BLaER1 treated with 17β-estradiol and CSF1 and Interleukin-3, amounts not matched to agents 10 nM and 100 nM (cell line): ENCODE data around the gene NFIX.
A peak's percentile ranks its signal among the peaks of the same experiment; 100 is the strongest.

ENCODE experiments used
- H3K27ac ChIP-seq, 11 experiments: shearing (Covaris generic); formaldehyde crosslinking; 2 replicates each; pipeline ENCODE4 v1.8.1; 2022
- H3K27me3 ChIP-seq, 11 experiments: shearing (Covaris generic); formaldehyde crosslinking; 2 replicates each; pipeline ENCODE4 v1.8.1; 2022
- H3K36me3 ChIP-seq, 11 experiments: shearing (Covaris generic); formaldehyde crosslinking; 2 replicates each; pipeline ENCODE4 v1.8.1; 2022
- H3K4me1 ChIP-seq, 10 experiments: shearing (Covaris generic); formaldehyde crosslinking; 2 replicates each; pipeline ENCODE4 v1.8.1; 2022
- H3K4me2 ChIP-seq, 11 experiments: shearing (Covaris generic); formaldehyde crosslinking; 2 replicates each; pipeline ENCODE4 v1.8.1; 2022
- H3K4me3 ChIP-seq, 10 experiments: shearing (Covaris generic); formaldehyde crosslinking; 2 replicates each; pipeline ENCODE4 v1.8.1; 2022
- H3K9ac ChIP-seq, 11 experiments: shearing (Covaris generic); formaldehyde crosslinking; 2 replicates each; pipeline ENCODE4 v1.8.1; 2022
- H3K9me3 ChIP-seq, 11 experiments: shearing (Covaris generic); formaldehyde crosslinking; replicated peaks in 1 of 11; 2 replicates each; pipeline ENCODE4 v1.8.1; 2022
- H4K20me1 ChIP-seq, 11 experiments: shearing (Covaris generic); formaldehyde crosslinking; 2 replicates each; pipeline ENCODE4 v1.8.1; 2022
- Cebpa-rat ChIP-seq, 11 experiments: shearing (Covaris generic); IDR thresholded peaks; 2 replicates each; pipeline ENCODE4 v1.8.1; 2022

The NFIX gene

DNA sequence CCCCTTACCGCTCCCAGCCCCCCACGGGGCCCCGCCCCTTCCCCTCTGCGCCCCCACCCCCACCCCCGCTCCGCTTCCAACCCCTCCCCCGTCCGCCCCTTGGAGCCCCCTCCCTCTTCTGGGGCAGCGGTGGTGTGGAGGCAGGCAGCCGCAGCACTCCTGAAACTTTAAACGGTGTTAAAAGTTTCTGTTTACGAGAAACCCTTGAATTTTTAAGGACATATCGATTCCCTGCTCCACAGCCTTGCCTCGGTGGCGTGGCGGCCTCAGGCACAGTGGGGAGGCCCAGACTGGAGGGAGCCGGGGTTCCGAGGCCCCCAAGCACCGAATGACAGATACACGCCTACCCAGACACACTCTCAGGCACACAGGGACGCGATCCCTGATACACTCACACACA is 4.8 kb upstream of the NFIX start:
- no peak overlapping the region for H3K4me3 ChIP-seq
- no peaks in the 10 kb centered on the region for H3K36me3 ChIP-seq
- H3K9me3 ChIP-seq: peaks cover 0 to 7% (median 0%) of the 10 kb centered on the region in 11 experiments; a peak in 7 of 22 replicates
- H3K27me3 ChIP-seq: peaks cover 0 to 10% (median 0%) of the 10 kb centered on the region in 11 experiments; a peak in 3 of 22 replicates
- no peak overlapping the region for H3K27ac ChIP-seq
- TF ChIP-seq Cebpa-rat (IDR thresholded peaks at IDR 0.05): no peak
- H3K9ac ChIP-seq: no peak overlapping the region
- no peak overlapping the region for H3K4me2 ChIP-seq
- peaks cover 5 to 61% (median 42%) of the 10 kb centered on the region in 10 experiments for H3K4me1 ChIP-seq
- peaks cover 0 to 6% (median 0%) of the 10 kb centered on the region in 11 experiments; a peak in 1 of 22 replicates for H4K20me1 ChIP-seq

DNA sequence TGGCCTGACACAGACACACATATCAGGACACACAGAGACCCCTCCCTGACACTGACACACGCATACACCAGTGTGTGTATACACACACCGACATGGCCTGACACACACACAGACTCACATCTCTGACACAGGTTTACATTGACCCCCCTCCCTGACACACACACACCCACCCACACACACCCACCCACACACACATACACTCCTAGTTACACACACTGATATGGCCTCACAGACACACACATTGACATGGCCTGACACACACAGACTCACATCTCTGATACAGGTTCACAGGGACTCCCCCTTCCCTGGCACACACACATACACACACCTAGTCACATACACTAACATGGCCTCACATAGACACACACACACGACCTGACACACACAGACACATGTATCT is 4.4 kb upstream of the NFIX start:
- peak overlapping the region in 3 of 11 experiments; percentile 0 to 29 (median 18); a peak in 1 of 22 replicates for H3K4me2 ChIP-seq
- peaks cover 0 to 12% (median 2%) of the 10 kb centered on the region in 11 experiments; a peak in 13 of 22 replicates for H3K27me3 ChIP-seq
- H3K9ac ChIP-seq: no peak overlapping the region

DNA sequence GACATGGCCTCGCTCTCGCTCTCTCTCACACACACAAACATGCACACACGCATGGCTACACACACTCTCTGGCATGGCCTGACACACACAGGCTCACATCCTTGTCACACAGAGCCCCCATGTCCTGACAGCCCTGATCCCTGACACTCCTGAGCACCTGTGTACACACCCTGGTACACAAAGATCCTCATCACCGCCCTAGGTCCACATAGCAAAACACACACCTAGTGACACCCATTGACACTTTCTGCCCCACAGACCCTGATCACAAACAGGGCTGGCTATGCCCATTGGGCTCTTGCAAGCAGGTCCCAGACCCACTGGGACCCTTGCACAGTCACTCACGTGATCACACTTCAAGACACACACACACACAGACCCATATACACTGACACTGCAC is 4.0 kb upstream of the NFIX start:
- peak overlapping the region in 5 of 11 experiments; percentile 0 to 29 (median 8); a peak in 3 of 22 replicates for H3K4me2 ChIP-seq
- H3K4me3 ChIP-seq: no peak overlapping the region
- peaks cover 2 to 14% (median 7%) of the 10 kb centered on the region in 11 experiments; a peak in 17 of 22 replicates for H3K27me3 ChIP-seq
- peaks cover 0 to 7% (median 0%) of the 10 kb centered on the region in 11 experiments; a peak in 7 of 22 replicates for H3K9me3 ChIP-seq
- H3K36me3 ChIP-seq: no peaks in the 10 kb centered on the region
- TF ChIP-seq Cebpa-rat (IDR thresholded peaks at IDR 0.05): no peak
- no peak overlapping the region for H3K27ac ChIP-seq
- peaks cover 0 to 52% (median 34%) of the 10 kb centered on the region in 10 experiments; a peak in 16 of 20 replicates for H3K4me1 ChIP-seq
- peaks cover 0 to 2% (median 0%) of the 10 kb centered on the region in 11 experiments; a peak in 1 of 22 replicates for H4K20me1 ChIP-seq
- no peak overlapping the region for H3K9ac ChIP-seq

More for the DNA sequence above, 4.4 kb upstream of the NFIX start:
- H4K20me1 ChIP-seq: 0 out of 22 replicates have a peak, but pooled peaks cover 0 to 2% (median 0%) of the 10 kb centered on the region in 11 experiments
- no peak overlapping the region for H3K4me3 ChIP-seq
- peaks cover 0 to 7% (median 0%) of the 10 kb centered on the region in 11 experiments; a peak in 7 of 22 replicates for H3K9me3 ChIP-seq
- no peak overlapping the region for H3K27ac ChIP-seq
- peaks cover under 1 to 56% (median 38%) of the 10 kb centered on the region in 10 experiments; a peak in 19 of 20 replicates for H3K4me1 ChIP-seq
- no peak for TF ChIP-seq Cebpa-rat (IDR thresholded peaks at IDR 0.05)
- H3K36me3 ChIP-seq: no peaks in the 10 kb centered on the region

DNA sequence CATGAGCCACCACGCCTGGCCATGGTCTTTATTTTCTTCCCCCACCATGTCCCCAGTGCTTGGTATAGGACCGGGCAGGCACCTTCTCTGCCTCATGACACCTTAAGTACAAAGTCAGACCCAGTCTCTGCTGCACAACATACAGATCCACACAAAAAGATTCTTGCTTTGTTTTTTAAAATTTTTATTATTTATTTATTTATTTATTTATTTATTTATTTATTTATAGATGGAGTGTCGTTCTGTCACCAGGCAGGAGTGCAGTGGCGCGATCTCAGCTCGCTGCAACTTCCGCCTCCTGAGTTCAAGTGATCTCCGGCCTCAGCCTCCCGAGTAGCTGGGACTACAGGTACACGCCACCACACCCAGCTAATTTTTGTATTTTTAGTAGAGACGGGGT is 2.5 kb upstream of the NFIX start:
- peaks cover 6 to 24% (median 8%) of the 10 kb centered on the region in 11 experiments; a peak in 18 of 22 replicates for H3K27me3 ChIP-seq
- peaks cover 0 to 51% (median 33%) of the 10 kb centered on the region in 10 experiments; a peak in 17 of 20 replicates for H3K4me1 ChIP-seq
- H3K36me3 ChIP-seq: no peaks in the 10 kb centered on the region
- H4K20me1 ChIP-seq: peaks cover 0 to 17% (median 13%) of the 10 kb centered on the region in 11 experiments; a peak in 16 of 22 replicates
- H3K9ac ChIP-seq: no peak overlapping the region
- TF ChIP-seq Cebpa-rat (IDR thresholded peaks at IDR 0.05): no peak
- H3K4me2 ChIP-seq: no peak overlapping the region
- no peak overlapping the region for H3K4me3 ChIP-seq
- no peak overlapping the region for H3K27ac ChIP-seq
- H3K9me3 ChIP-seq: peaks cover 0 to 7% (median 0%) of the 10 kb centered on the region in 11 experiments; a peak in 7 of 22 replicates

DNA sequence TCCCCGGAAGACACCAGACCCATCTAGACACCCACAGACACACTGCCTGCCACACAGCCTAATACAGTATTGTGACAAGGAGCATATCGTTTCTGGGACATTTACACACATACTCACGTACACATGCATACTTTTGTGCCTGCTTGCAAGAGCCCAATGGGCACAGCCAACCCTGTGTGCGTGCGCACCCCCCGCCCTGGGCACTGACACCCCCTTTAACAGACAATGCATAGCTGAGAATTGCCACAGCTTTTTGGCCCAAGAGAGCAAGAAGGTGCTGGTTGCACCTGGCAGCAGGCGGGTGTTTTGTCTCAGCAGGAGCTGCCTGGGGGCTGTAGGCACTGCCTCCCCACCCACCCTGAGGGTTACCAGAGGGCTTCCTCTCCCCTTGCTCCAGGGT is 1.7 kb upstream of the NFIX start:
- TF ChIP-seq Cebpa-rat (IDR thresholded peaks at IDR 0.05): no peak

DNA sequence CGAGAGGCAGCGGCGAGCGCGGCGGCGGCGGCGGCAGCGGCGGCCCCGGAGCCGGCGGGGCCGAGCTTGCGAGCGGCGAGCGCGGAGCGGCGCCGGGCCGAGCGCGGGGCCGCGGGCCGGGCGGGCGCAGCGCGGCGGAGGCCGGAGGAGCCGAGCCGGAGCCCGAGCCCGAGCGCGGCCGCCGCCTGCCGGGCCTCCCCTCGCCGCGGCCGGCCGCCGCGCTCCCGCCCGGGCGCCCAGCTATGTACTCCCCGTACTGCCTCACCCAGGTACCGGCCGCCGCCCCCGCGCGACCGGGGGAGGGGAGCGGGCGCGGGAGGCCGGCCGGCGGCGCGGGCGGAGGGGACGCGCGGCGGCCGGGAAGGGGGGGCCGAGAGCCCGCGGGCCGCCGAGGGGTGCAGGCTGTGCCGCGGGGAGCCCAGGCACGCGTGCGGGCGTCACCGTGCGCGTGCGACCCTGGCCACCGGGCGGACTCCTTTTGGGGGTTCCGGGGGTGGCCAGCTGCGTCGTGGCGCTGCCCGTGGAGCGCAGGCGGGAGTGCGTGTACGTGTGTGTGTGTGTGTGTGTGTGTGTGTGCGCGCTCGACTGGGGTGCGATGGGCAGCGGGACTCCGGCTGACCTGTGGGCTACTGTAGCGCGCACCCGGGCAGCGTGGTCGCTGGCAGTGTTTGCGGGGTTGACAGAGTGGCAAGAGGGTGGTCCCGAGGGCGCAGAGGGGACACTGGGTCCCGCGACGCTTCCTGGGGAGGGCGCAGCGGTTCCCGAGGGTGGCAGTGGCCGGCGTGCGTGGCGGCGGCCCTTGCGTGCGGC is 526 bp downstream of the NFIX start:
- peak overlapping the region; percentile 90 to 99 (median 97) for H3K4me2 ChIP-seq
- H3K9ac ChIP-seq: peak overlapping the region; percentile 73 to 91 (median 84)
- H3K27ac ChIP-seq: peak overlapping the region in 10 of 11 experiments; percentile 50 to 82 (median 77); a peak in 20 of 22 replicates
- H3K36me3 ChIP-seq: peaks cover 0 to 16% (median 6%) of the 10 kb centered on the region in 11 experiments; a peak in 7 of 22 replicates
- H3K4me3 ChIP-seq: peak overlapping the region; percentile 72 to 91 (median 80)
- H4K20me1 ChIP-seq: peaks cover 0 to 42% (median 27%) of the 10 kb centered on the region in 11 experiments; a peak in 17 of 22 replicates
- peaks cover 0 to 44% (median 28%) of the 10 kb centered on the region in 10 experiments; a peak in 17 of 20 replicates for H3K4me1 ChIP-seq
- H3K9me3 ChIP-seq: no peaks in the 10 kb centered on the region
- no peak for TF ChIP-seq Cebpa-rat (IDR thresholded peaks at IDR 0.05)
- H3K27me3 ChIP-seq: peaks cover 6 to 24% (median 8%) of the 10 kb centered on the region in 11 experiments; a peak in 18 of 22 replicates

More for the DNA sequence above, 1.7 kb upstream of the NFIX start:
- Histone ChIP-seq H3K4me3 (no peak overlapping the region), H3K9me3 (peaks cover 0 to 7% (median 0%) of the 10 kb centered on the region in 11 experiments; a peak in 7 of 22 replicates), H3K27me3 (peaks cover 6 to 24% (median 8%) of the 10 kb centered on the region in 11 experiments; a peak in 18 of 22 replicates), H3K27ac (no peak overlapping the region), H4K20me1 (peaks cover 0 to 21% (median 16%) of the 10 kb centered on the region in 11 experiments; a peak in 16 of 22 replicates), H3K9ac (no peak overlapping the region), H3K4me1 (peaks cover 0 to 47% (median 25%) of the 10 kb centered on the region in 10 experiments; a peak in 17 of 20 replicates), H3K4me2 (no peak overlapping the region), H3K36me3 (peaks cover 0 to 3% (median 2%) of the 10 kb centered on the region in 11 experiments; a peak in 7 of 22 replicates)

DNA sequence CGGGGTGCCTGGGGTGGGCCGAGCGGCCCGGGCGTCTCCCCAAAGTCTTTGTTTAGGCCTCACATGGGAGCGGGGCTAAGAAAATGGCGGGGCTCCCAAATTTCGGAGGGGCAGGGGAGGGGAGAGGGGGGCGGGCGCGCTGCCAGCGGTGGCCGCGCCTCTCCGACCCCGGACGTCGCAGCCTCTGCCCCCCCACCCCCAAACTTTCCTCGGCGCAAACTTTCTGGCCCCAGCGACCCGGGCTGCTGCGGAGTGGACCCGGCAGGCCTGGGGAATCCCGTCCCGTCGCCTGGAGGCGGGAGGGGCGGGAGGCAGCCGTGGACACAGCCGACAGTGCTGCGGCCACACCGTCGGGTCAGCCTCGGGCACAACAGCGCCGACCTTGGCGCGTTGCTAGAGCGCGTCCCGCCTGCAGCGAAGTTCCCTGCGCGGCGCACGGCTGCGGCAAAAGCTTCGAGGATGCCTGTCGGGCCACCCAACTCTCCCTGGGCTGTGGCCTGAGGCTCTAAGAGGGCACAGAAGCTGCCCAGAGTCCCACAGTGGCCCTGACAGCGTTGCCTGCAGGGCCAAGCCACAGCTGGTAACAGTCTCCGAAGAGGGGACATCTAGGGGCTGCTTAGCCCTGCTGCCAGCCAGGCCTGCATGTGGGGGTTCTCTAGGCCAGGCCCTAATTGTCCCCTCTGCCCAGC is 1.3 kb downstream of the NFIX start:
- peak overlapping the region; percentile 90 to 99 (median 97) for H3K4me2 ChIP-seq

More for the DNA sequence above, 1.3 kb downstream of the NFIX start:
- Histone ChIP-seq H3K4me1 (peaks cover 0 to 45% (median 32%) of the 10 kb centered on the region in 10 experiments; a peak in 17 of 20 replicates), H3K27ac (peak overlapping the region in 9 of 11 experiments; percentile 60 to 82 (median 78); a peak in 18 of 22 replicates), H3K9ac (peak overlapping the region; percentile 73 to 91 (median 84)), H3K9me3 (no peaks in the 10 kb centered on the region), H3K4me3 (peak overlapping the region; percentile 72 to 91 (median 80)), H4K20me1 (peaks cover 0 to 50% (median 34%) of the 10 kb centered on the region in 11 experiments; a peak in 17 of 22 replicates), H3K27me3 (peaks cover 6 to 24% (median 8%) of the 10 kb centered on the region in 11 experiments; a peak in 18 of 22 replicates), H3K36me3 (peaks cover 0 to 16% (median 6%) of the 10 kb centered on the region in 11 experiments; a peak in 7 of 22 replicates)
- no peak for TF ChIP-seq Cebpa-rat (IDR thresholded peaks at IDR 0.05)
